ENCODE results near the gene IKZF4.
"Not testable (repeated sequence)": the region's sequence is repeated elsewhere in the genome, so short reads cannot be mapped to it uniquely, and the experiment has no call there.

Gene IKZF4

GRCh38 chr12:56037161-56037560 lies 16.3 kb downstream of the IKZF4 start:
- in situ Hi-C loops (cut with MboI; ENCODE audit: low sequenced_read_pairs), result no loop called here

GRCh38 chr12:56038022-56038655 lies 17.3 kb downstream of the IKZF4 start:
- in situ Hi-C loops (cut with MboI; ENCODE audit: low sequenced_read_pairs), result no loop called here

GRCh38 chr12:56040151-56040550 lies 19.3 kb downstream of the IKZF4 start:
- in situ Hi-C loops (cut with MboI; ENCODE audit: low sequenced_read_pairs), result no loop called here

GRCh38 chr12:56040963-56041551 lies 20.2 kb downstream of the IKZF4 start:
- in situ Hi-C loops (cut with MboI; ENCODE audit: low sequenced_read_pairs), result no loop called here

- in situ Hi-C loops (cut with MboI; ENCODE audit: low sequenced_read_pairs), result no loop called here
Observed at GRCh38 chr12:56041552-56042429, 20.9 kb downstream of the IKZF4 start, which contains the start of gene RPS26. Gene RPS26 (plus strand): TSS chr12:56041918. CDS start chr12:56042167, 249 bp downstream.

GRCh38 chr12:56042430-56042813 lies 21.6 kb downstream of the IKZF4 start:
- in situ Hi-C loops (cut with MboI; ENCODE audit: low sequenced_read_pairs), result not testable (repeated sequence)

GRCh38 chr12:56042843-56043242 lies 22.0 kb downstream of the IKZF4 start:
- in situ Hi-C loops (cut with MboI; ENCODE audit: low sequenced_read_pairs), result no loop called here

GRCh38 chr12:56046027-56046780 lies 25.4 kb downstream of the IKZF4 start:
- in situ Hi-C loops (cut with MboI; ENCODE audit: low sequenced_read_pairs), result no loop called here

GRCh38 chr12:56053407-56053893 lies 32.6 kb downstream of the IKZF4 start:
- in situ Hi-C loops (cut with MboI; ENCODE audit: low sequenced_read_pairs), result no loop called here

GRCh38 chr12:56059964-56060363 lies 39.1 kb downstream of the IKZF4 start:
- in situ Hi-C loops (cut with MboI; ENCODE audit: low sequenced_read_pairs), result not testable (repeated sequence)

- in situ Hi-C loops (cut with MboI; ENCODE audit: low sequenced_read_pairs), result no loop called here
Observed at GRCh38 chr12:56061982-56062381, 41.1 kb downstream of the IKZF4 start.

GRCh38 chr12:56062996-56063395 lies 42.2 kb downstream of the IKZF4 start:
- in situ Hi-C loops (cut with MboI; ENCODE audit: low sequenced_read_pairs), result no loop called here

GRCh38 chr12:56071648-56072047 lies 50.8 kb downstream of the IKZF4 start:
- in situ Hi-C loops (cut with MboI; ENCODE audit: low sequenced_read_pairs), result no loop called here

- in situ Hi-C loops (cut with MboI; ENCODE audit: low sequenced_read_pairs), result no loop called here
Observed at GRCh38 chr12:56074396-56074795, 53.6 kb downstream of the IKZF4 start.

- in situ Hi-C loops (cut with MboI; ENCODE audit: low sequenced_read_pairs), result not testable (repeated sequence)
Observed at GRCh38 chr12:56077966-56078365, 57.1 kb downstream of the IKZF4 start.

- in situ Hi-C loops (cut with MboI; ENCODE audit: low sequenced_read_pairs), result no loop called here
Observed at GRCh38 chr12:56078427-56078826, 57.6 kb downstream of the IKZF4 start.

- in situ Hi-C loops (cut with MboI; ENCODE audit: low sequenced_read_pairs), result no loop called here
Observed at GRCh38 chr12:56078931-56079722, 58.3 kb downstream of the IKZF4 start.

GRCh38 chr12:56079723-56080555 lies 59.1 kb downstream of the IKZF4 start, which contains the start of gene ERBB3:
Gene ERBB3 (plus strand): TSS chr12:56080165. CDS start chr12:56080301, 136 bp downstream.
- in situ Hi-C loops (cut with MboI; ENCODE audit: low sequenced_read_pairs), result no loop called here

- in situ Hi-C loops (cut with MboI; ENCODE audit: low sequenced_read_pairs), result no loop called here
Observed at GRCh38 chr12:56080556-56081138, 59.8 kb downstream of the IKZF4 start.
